HG02884 (cell line): Measurements from ENCODE around the gene LMTK2.
A peak's percentile ranks its signal among the peaks of the same experiment; 100 is the strongest.

Source experiments
- ATAC-seq: cut with Tn5 transposase; IDR thresholded peaks from one replicate; pipeline ENCODE4 v1.9.1; 2021; ENCODE audit warnings: mild to moderate bottlenecking, moderate library complexity; ENCODE audit not compliant: unreplicated experiment

LMTK2 gene

GRCh38 chr7:98106647-98107312 lies at the start of gene LMTK2:
Gene LMTK2 (plus strand): TSS chr7:98106862. CDS start chr7:98107178, 316 bp downstream.
- ATAC-seq, result peak; percentile 99

- ATAC-seq, result no peak
Observed at GRCh38 chr7:98057157-98057556, 49.5 kb upstream of the LMTK2 start.

- no peak for ATAC-seq
Observed at GRCh38 chr7:98058186-98058585, 48.5 kb upstream of the LMTK2 start.

- no peak for ATAC-seq
Observed at GRCh38 chr7:98064233-98064632, 42.4 kb upstream of the LMTK2 start.

- ATAC-seq, result no peak
Observed at GRCh38 chr7:98066208-98066607, 40.5 kb upstream of the LMTK2 start.

- no peak for ATAC-seq
Observed at GRCh38 chr7:98066934-98067507, 39.6 kb upstream of the LMTK2 start.

- ATAC-seq, result no peak
Observed at GRCh38 chr7:98073047-98073446, 33.6 kb upstream of the LMTK2 start.

GRCh38 chr7:98075801-98076200 lies 30.9 kb upstream of the LMTK2 start:
- ATAC-seq, result no peak

GRCh38 chr7:98077762-98078161 lies 28.9 kb upstream of the LMTK2 start:
- ATAC-seq, result no peak

GRCh38 chr7:98078197-98078870 lies 28.3 kb upstream of the LMTK2 start:
- ATAC-seq, result no peak

- ATAC-seq, result no peak
Observed at GRCh38 chr7:98079891-98080648, 26.6 kb upstream of the LMTK2 start.

- no peak for ATAC-seq
Observed at GRCh38 chr7:98081319-98081718, 25.3 kb upstream of the LMTK2 start.

GRCh38 chr7:98084631-98085030 lies 22.0 kb upstream of the LMTK2 start:
- no peak for ATAC-seq

- ATAC-seq, result no peak
Observed at GRCh38 chr7:98085674-98086073, 21.0 kb upstream of the LMTK2 start.

- no peak for ATAC-seq
Observed at GRCh38 chr7:98086281-98086718, 20.4 kb upstream of the LMTK2 start.

- no peak for ATAC-seq
Observed at GRCh38 chr7:98088109-98088508, 18.6 kb upstream of the LMTK2 start.

- ATAC-seq, result no peak
Observed at GRCh38 chr7:98090116-98090515, 16.5 kb upstream of the LMTK2 start.

- ATAC-seq, result no peak
Observed at GRCh38 chr7:98091061-98091460, 15.6 kb upstream of the LMTK2 start.

GRCh38 chr7:98091523-98091922 lies 15.1 kb upstream of the LMTK2 start:
- no peak for ATAC-seq

- no peak for ATAC-seq
Observed at GRCh38 chr7:98097042-98097645, 9.5 kb upstream of the LMTK2 start.

- no peak for ATAC-seq
Observed at GRCh38 chr7:98100088-98100487, 6.6 kb upstream of the LMTK2 start.
